Ovary (tissue), 9 donors: ENCODE results near the gene NPHP4. TPM values are rescaled to one million over a fixed set of nuclear protein-coding genes. Genes with fewer than 3 reads are reported as not detected.

Experiments used
- DNase-seq, 5 donors: peaks; one replicate each; pipeline ENCODE4 v3.0.0-alpha.2; 2019 to 2020
- H3K27ac ChIP-seq, 2 donors: fragments of 200-600 bp; one replicate each; pipeline versions ENCODE4 v1.5.1 to v1.8.0; 2019 to 2022
- H3K27me3 ChIP-seq: fragments of 200-600 bp; one replicate; pipeline ENCODE4 v1.8.0; 2022
- H3K36me3 ChIP-seq: fragments of 200-600 bp; sonication (generic); one replicate; pipeline ENCODE4 v1.5.1; 2019
- H3K4me1 ChIP-seq: one replicate; pipeline ENCODE4 v1.8.1; 2013; ENCODE audit warnings: mild to moderate bottlenecking, moderate library complexity; ENCODE audit not compliant: insufficient read depth
- H3K4me3 ChIP-seq: fragments of 200-600 bp; sonication (generic); one replicate; pipeline ENCODE4 v1.5.1; 2017
- H3K9me3 ChIP-seq, 2 donors: fragments of 200-600 bp in 1 of 2; sonication (generic) in 1 of 2; one replicate each; pipeline versions ENCODE4 v1.5.1 to v1.8.1; 2013 to 2019; ENCODE audit warnings: mild to moderate bottlenecking in 1 of 2, moderate library complexity in 1 of 2
- CTCF ChIP-seq, 3 donors: fragments of 450-650 bp in 2 of 3; fragments of 200-600 bp in 1 of 3; IDR thresholded peaks; one replicate each; pipeline versions ENCODE4 v1.5.1 to v1.8.0; 2016 to 2022; ENCODE audit warnings: antibody characterized with exemption in 3 of 3, mild to moderate bottlenecking in 1 of 3
- EP300 ChIP-seq: sonication (generic); formaldehyde crosslinking; IDR thresholded peaks from one replicate; pipeline ENCODE4 v1.6.1; 2017; ENCODE audit warnings: antibody characterized with exemption
- POLR2A ChIP-seq: fragments of 450-650 bp; IDR thresholded peaks from one replicate; pipeline ENCODE4 v1.6.1; 2017; ENCODE audit warnings: antibody characterized with exemption, mild to moderate bottlenecking, moderate library complexity
- WGBS, 3 donors: extraction: QIAGEN DNeasy Blood & Tissue Kit in 1 of 3; methylation state at CpG; one replicate each; pipeline versions ENCODE4 v1.1.5 to v1.1.7; 2013 to 2017; 5-methylcytosine and 5-hydroxymethylcytosine counted together
- intact Hi-C, 4 donors: fragments of 100-400 bp; cut with DNase I; formaldehyde crosslinking; loops; one replicate each; pipeline versions ENCODE4 v1.11.0 to v1.15.1; 2022 to 2023
- polyA plus RNA-seq, 2 donors: library from polyadenylated mRNA; stranded (reverse); fragments of 200-250 nt in 1 of 2; fragments of 350-450 nt in 1 of 2; fragmentation: Illumina TruSeq in 1 of 2; extraction: RNeasy Lipid Tissue Mini Kit (QIAGEN cat#74804) in 1 of 2; gene quantifications; one replicate each; pipeline ENCODE4 v1.2.3, GENCODE V29; 2013 to 2014
- total RNA-seq, 7 donors: library from RNA; depleted of rRNA in 2 of 7; stranded (reverse); fragments of >200 nt in 2 of 7; fragmentation: NEBNext Ultra II Directional in 3 of 7; extraction: Animal tissue kit (Norgen Biotek cat#: 25700) in 3 of 7; gene quantifications; one replicate each; pipeline versions ENCODE4 v1.1.0 to v1.2.4, GENCODE V29; 2016 to 2023
- donor health status: DM: no; HTN: no; CAD: no; lungs with moderate emphysema.
- donor health status: DM: no; HTN: no; CAD: no.
- donor health status: Bipolar disorder and iron deficiency.
- donor health status: DM: yes; HTN: yes; CAD: no.
- donor health status: DM: no; HTN: no; CAD: no.
- donor health status: DM: yes; HTN: yes; CAD: no.

NPHP4 gene
- total and polyA plus RNA-seq, 9 donors: 1.5 to 20.8 (median 10.7) TPM

DNA sequence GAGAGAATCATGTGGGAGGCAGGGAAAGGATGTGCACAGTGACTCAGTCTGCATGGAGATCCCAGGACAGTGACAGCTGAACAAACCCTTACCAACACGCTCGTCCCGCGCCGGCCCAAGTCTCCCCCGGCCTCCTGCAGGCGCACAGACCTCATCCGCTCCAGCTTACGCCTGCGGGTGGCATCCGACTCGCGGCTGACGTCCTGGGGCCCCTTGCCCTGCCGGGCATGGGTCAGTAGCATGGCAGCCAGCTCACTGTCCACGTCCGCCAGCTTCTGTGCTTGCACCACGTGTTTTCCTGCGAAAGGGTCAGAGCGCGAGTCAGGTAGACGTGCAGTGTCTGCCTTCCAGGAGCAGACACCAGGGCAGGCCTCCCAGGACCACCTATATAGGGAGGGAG, 115.2 kb downstream of the NPHP4 start:
- Histone ChIP-seq H3K36me3 (no peaks in the 10 kb centered on the region), H3K4me3 (no peak overlapping the region), H3K27ac (no peak overlapping the region), H3K4me1 (no peaks in the 10 kb centered on the region), H3K9me3 (no peaks in the 10 kb centered on the region), H3K27me3 (no peaks in the 10 kb centered on the region)
- no peak for TF ChIP-seq POLR2A
- DNase-seq: no peak
- 83 to 90% (median 84%) methylated on average over 22 of the region's 22 CpGs for WGBS, 3 donors
- intact Hi-C loops: no loop called here

- DNase-seq: no peak
- H3K4me3 ChIP-seq: no peak overlapping the region
- H3K27ac ChIP-seq: no peak overlapping the region
- H3K27me3 ChIP-seq: no peaks in the 10 kb centered on the region
- H3K9me3 ChIP-seq: no peaks in the 10 kb centered on the region
- TF ChIP-seq EP300: no peak
- TF ChIP-seq CTCF (IDR thresholded peaks at IDR 0.05): no peak
- TF ChIP-seq POLR2A: no peak
- H3K4me1 ChIP-seq: no peaks in the 10 kb centered on the region
- intact Hi-C loops: no loop called here
- WGBS, 3 donors: 87 to 92% (median 91%) methylated on average over 7 of the region's 7 CpGs
- no peaks in the 10 kb centered on the region for H3K36me3 ChIP-seq
Measured at GRCh38 chr1:5876094-5876650, 116.1 kb downstream of the NPHP4 start.

DNA sequence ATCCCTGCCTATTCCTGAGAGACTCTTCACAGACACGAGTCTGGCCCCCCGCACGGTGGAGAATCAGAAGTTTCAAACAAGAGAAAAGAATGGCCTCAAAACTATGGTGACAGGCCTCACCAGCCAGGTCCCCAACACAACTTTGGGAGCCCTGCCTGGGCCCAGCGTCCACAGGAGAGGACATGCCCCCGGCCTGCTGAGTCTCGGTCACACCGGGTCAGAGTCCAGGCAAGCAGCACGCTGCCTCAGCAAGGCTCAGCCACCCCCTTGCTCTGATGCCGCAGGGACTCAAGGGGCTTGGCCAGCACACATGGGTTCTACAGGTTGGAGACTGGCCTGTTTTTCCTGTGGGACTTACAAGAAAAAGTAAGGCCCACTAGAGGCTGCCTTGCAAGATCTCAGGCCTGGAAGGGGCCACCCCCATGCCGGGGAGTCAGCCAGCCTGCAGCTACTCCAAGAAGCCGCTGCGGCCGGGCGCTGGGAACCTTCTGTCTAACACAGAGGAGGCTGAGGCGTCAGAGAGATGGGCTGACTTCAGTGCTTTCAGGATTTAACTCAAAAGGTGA, 116.8 kb downstream of the NPHP4 start:
- intact Hi-C loops: no loop called here

DNA sequence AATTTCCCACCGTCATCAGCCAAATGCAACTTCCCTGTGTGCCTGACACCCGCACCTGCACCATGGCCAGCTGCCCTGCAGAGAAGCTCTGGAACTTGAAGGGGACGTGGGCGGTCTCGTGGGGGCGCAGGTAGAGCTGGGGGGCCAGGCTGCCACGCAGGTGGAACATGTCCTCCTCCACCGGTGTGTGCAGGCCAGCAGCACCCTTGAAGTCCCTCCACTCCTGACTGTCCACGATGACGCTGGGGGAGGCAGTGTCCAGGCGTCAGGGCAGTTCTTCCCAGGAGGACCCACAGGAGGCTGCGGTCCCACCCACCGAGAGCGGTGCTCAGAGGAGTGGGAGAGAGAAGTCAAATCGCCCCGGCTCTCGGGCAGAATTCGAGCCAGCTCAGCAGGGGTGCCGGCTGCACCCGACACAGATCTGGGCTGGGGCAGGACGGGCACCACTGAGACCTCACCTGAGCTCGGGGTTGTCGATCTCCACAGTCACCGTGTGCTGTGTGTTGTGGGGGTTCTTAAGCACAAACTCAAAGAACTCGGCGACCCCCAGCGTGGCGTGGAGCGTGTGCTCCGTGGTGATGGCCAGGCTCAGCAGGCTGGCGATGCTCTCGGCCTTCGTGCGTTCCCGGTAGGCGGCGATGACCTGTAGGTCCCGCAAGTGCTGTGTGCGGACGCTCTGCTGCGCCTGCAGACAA, 117.7 kb downstream of the NPHP4 start:
- H3K9me3 ChIP-seq: no peaks in the 10 kb centered on the region
- no peak for TF ChIP-seq EP300
- no peak for TF ChIP-seq CTCF (IDR thresholded peaks at IDR 0.05)
- no peak for TF ChIP-seq POLR2A
- H3K27ac ChIP-seq: no peak overlapping the region
- H3K4me3 ChIP-seq: no peak overlapping the region
- no peaks in the 10 kb centered on the region for H3K27me3 ChIP-seq
- no peaks in the 10 kb centered on the region for H3K4me1 ChIP-seq
- no peak for DNase-seq
- intact Hi-C loops: no loop called here
- 94 to 95% (median 95%) methylated on average over 41 of the region's 41 CpGs for WGBS, 3 donors
- H3K36me3 ChIP-seq: no peaks in the 10 kb centered on the region

More for the DNA sequence above, 116.8 kb downstream of the NPHP4 start:
- Histone ChIP-seq H3K9me3 (no peaks in the 10 kb centered on the region), H3K4me1 (no peaks in the 10 kb centered on the region), H3K27ac (no peak overlapping the region), H3K4me3 (no peak overlapping the region), H3K27me3 (no peaks in the 10 kb centered on the region), H3K36me3 (no peaks in the 10 kb centered on the region)
- no peak for DNase-seq
- TF ChIP-seq POLR2A (no peak), CTCF (IDR thresholded peaks at IDR 0.05) (no peak), EP300 (no peak)
- whole genome bisulfite sequencing, 3 donors: 90 to 92% (median 91%) methylated on average over 15 of the region's 15 CpGs

DNA sequence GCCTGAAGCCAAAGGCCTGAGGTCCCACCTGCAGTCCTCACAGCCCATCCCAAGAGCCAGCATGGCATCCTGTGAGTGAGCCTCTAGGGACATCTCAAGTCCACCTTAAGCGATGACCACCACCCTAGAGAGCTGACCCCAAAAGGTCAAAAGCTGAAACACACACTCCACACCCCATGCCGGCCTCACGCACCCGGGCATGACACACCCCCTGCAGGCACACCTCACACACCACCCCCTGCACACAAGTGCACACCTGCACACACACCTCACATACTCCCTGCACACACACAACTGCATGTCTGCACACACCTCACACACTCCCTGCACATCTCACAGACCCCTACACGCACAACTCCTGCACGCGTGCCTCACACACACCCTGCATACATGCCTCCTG, 118.7 kb downstream of the NPHP4 start:
- intact Hi-C loops: no loop called here
- H3K27me3 ChIP-seq: no peaks in the 10 kb centered on the region
- DNase-seq: no peak
- no peak overlapping the region for H3K27ac ChIP-seq
- WGBS, 3 donors: 89 to 95% (median 94%) methylated on average over 7 of the region's 7 CpGs
- no peaks in the 10 kb centered on the region for H3K4me1 ChIP-seq
- H3K36me3 ChIP-seq: no peaks in the 10 kb centered on the region
- H3K4me3 ChIP-seq: no peak overlapping the region
- TF ChIP-seq POLR2A (no peak), CTCF (IDR thresholded peaks at IDR 0.05) (no peak), EP300 (no peak)
- no peaks in the 10 kb centered on the region for H3K9me3 ChIP-seq
